HG03025 (cell line): Measurements from ENCODE around the gene SPG21.
A peak's percentile ranks its signal among the peaks of the same experiment; 100 is the strongest.
"Not testable (repeated sequence)": the region's sequence is repeated elsewhere in the genome, so short reads cannot be mapped to it uniquely, and the experiment has no call there.

Experiments used
- ATAC-seq: cut with Tn5 transposase; IDR thresholded peaks from one replicate; pipeline ENCODE4 v1.9.1; 2021; ENCODE audit warnings: mild to moderate bottlenecking, moderate library complexity; ENCODE audit not compliant: unreplicated experiment, low FRiP score

SPG21 gene, protein sequence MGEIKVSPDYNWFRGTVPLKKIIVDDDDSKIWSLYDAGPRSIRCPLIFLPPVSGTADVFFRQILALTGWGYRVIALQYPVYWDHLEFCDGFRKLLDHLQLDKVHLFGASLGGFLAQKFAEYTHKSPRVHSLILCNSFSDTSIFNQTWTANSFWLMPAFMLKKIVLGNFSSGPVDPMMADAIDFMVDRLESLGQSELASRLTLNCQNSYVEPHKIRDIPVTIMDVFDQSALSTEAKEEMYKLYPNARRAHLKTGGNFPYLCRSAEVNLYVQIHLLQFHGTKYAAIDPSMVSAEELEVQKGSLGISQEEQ

DNA sequence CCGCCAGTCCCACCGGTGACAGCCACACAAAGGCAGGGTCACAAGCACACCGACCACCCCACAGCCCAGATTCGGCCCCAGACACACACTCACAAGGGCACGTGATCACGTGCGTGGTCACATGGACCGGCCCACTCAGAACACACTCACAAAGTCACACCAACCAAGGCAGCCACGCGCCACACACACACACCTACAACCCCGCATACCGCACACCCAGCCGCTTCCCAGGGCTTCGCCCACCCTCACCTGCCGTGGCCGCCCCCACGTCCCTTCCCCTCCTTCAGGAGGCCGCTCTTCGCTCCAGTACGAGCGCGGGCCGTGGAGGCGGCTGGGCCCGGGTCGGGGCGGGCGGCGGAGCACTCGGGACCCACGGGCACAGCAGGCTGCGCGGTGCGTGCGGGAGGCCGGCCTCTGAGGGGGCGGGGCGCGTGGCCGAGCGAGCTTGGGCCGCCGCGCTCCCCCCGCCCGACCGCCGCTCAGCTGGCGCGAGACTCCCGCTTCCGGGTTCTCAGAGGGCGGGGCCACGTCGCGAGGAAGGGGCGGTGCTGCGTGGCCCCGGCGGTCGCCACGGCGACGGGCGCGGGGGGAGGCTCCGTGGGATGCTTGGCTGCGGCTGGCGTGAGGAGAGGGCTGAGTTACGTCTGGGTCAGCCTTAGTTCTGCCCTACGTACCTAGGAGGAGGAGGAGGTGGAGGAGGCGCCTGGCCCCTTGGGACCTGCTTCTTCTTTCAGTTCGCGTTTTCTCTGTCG, at the start of gene SPG21:
TSS of gene SPG21 (minus strand) at position 499 of the 752 bp plus-strand sequence. CDS start 6,345 bp downstream, outside the sequence.
- ATAC-seq, result peak; percentile 96

DNA sequence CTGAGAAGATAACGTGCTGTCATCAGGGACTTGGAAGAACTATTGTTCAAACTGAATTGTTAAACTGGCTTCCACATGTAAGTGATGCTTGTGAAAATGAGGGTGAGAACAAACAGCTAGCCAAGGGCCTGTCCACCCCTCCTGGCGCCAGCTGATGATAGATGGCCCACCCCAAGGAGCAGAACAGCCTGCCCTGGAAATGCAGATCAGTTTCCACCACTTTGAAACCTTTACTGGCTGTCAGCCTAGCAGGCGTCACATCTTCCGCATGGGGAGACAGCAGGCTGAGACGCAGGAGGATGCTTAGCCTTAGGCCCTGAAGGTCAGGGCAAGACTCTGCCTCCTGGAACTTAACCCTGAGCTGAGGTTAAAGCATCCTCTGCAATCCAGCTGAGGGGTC, 49.1 kb upstream of the SPG21 start:
- ATAC-seq, result no peak

DNA sequence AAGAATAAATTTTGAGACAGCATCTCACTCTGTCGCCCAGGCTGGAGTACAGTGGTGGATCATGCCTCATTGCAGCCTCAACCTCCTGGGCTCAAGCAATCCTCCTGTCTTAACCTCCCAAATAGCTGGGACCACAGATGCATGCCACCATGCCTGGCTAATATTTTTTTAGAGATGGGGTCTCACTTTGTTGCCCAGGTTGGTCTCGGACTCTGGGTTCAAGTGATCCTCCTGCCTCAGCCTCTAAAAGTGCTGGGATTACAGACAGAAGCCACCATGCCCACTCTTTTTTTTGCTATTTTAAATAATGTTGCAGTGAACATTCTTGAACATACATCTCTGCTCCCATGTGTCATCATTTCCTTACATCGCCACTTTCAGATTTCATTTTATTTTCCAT, 48.7 kb upstream of the SPG21 start:
- no peak for ATAC-seq

DNA sequence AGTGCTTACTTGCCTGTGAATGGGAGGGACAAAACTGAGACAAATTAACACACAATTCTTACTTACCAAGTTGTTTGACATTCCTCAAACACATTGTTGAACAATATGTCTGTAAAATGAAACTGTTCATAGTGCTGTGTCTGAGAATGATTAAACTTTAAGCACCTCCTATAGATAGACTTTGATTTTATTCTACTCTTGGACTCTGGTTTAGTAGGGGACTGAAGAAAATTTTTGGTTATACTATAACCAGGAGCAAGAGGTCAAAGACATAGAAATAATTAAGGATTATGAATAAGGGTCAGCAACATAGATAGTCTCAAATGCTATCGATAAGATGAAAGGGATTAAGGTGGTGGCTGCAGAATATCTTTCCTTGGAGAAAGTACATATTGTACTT, 47.6 kb upstream of the SPG21 start:
- no peak for ATAC-seq

DNA sequence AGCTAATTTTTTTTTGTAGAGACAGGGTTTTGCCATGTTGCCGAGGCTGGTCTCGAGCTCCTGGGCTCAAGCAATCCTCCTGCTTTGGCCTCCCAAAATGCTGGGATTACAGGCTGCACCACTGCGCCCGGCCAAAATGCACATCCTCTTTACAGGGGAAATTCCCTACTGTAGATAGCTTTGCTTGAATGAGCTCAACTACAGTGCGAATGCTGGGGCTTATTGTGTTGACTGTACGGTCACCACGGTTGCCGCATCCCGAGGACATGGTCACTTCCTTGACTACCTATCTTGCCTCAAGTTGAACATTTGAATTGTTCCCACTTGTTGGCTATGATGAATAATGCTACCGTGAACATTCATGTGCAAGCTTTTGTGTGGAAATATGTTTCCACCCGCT, 45.0 kb upstream of the SPG21 start:
- ATAC-seq, result no peak

DNA sequence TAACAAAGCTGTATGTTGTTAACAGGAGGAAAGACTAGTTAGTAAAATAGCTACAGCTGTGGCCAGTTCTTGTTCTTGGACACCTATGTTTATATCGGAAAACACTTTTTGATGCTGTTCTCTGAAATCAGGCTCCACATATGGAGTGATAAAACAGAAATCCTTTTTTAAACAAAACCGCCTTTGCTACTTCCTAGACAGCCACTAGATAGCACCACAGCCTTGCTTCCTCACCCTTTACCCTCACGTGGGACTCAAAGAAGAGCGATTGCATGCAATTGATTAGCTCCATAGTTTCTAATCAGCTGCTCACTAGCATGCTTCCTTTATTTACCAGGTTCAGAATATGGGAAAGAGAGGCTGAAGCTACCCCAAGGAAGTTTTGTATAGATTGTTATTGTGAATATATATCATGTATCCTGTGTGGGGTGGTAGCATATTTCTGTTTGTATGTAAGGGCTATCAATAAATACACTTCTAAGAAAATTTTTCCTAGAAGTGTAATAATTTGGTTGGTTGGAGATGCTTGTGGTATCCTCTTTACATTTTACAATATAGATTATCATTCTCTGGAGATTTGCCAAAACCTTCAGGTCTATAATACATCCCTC, 44.0 kb upstream of the SPG21 start:
- ATAC-seq, result no peak

DNA sequence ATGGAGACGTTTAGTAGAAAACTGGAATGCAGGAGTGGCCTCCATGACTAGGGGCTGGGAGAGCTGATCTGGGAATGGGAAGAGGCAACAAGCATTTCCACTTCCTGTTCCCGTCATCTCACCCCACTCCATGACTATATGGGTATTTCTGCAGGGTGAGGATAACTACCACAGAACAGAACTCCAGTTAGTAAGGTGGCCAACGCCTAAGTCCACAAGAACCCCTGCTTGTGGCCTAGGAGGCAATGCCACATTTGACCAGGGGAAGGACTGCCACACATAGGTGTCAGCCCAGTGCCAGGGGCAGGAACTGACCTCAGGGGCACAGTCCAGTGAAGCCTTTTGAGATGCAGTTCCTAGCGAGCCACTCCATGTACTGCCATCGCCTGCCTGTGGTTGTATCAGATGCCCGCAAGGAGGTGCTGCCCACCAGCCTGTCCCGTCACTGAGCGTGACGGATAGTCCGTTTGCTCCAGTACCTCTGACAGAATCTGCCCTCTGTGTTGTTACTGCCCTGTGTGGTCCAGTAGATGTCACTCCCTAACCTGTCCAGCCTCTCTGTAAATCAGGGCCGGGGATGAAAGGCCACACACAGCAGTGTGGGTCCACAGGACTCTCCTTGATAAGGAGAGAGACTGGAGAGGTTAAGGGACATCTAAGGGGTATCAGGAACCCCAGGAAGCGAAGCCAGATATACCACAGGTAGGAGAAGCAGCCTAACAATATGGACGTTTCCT, 43.3 kb upstream of the SPG21 start:
- no peak for ATAC-seq

DNA sequence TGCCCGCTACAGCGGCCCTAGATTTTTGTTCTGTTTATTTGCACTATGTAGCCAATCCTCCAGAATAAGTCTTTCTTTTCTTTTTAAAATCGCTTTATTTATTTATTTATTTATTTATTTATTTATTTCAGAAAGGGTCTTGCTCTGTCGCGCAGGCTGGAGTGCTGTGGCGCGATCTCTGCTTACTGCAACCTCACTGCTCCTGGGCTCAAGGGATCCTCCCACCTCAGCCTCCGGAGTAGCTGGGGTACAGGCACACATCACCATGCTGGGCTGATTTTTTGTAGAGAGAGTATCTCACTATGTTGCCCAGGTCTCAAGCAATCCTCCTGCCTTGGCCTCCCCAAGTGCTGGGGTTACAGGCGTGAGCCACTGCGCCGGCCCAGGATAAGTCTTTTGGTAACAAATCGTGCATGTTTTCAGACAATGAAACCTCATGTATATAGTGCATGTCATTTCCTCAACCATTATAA, 40.1 kb upstream of the SPG21 start:
- no peak for ATAC-seq

DNA sequence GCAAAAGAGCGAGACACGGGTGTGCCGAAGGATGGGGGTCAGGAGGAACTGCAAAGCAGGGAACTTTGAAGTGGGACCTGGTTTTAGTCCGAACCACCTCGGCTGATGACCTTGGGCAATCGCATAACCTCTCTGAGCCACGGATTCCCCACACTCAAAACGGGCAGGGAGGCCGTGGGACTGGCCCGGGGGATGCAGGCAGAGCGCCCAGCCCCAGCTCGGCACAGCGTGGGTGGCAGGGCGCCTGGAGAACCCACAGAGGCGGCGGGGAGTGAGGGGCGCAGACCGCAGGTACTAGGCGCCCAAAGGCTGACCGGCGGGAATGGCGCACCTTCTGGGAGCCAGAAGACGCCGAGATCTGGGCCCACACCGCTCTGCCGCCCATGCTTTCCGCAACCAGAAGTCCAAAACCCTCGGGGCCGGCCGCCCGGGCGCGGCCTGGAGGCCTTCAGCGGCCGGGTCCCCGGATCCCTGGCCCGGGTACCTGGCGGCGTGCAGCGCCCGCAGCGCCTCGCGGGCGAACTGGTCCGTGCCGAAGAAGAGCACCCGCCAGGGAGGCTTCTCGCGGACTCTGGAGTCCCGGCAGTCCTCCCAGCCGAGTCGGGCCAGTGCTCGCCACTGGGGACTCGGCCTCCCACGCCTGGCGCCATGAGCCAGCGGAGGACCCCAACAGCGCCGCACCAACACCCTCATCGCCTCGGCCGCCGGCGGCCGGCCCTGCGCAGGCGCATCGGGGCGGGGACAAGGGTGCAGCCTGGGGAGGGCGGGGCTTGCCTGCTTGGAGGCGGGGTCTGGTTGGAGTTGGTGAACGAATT, 39.4 kb upstream of the SPG21 start, which contains the start of gene MTFMT:
TSS of gene MTFMT (minus strand) at position 719 of the 815 bp plus-strand sequence. CDS start at position 693, 26 bp downstream.
- no peak for ATAC-seq

DNA sequence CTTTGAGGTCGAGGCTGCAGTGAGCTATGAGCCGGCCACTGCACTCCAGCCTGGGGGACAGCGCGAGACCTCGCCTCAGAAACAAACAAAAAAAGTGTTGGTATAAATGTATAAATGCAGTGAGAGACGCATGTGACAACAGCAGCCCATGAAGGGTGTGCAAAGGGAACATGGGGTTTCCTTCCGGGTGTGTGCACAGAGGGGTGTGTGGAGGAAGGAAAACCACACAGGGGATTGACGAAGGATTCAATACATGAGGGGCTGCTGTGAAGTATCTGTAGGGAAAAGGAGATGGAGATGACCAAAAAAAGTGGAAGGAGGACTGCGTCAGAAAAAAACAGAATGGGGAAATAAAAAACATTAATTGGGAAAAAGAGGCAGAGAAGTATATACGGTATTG, 38.6 kb upstream of the SPG21 start:
- no peak for ATAC-seq

DNA sequence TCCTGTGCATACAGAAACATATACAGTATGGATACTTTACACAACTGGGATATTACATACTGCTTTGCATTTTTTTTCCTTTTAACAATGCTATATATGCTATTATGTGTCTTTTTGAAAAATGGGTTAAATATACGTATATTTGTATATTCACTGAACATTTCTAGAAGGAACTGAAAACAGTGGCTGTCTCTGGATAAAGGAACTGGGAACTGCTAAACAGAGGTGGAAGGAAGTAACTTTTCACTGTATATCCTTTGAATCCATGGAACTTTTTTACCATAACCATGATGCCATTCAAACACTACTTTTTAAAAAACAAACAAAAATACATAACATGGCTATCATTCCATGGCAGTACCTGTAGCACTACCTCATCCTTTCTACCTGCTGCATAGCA, 37.9 kb upstream of the SPG21 start:
- ATAC-seq, result no peak

DNA sequence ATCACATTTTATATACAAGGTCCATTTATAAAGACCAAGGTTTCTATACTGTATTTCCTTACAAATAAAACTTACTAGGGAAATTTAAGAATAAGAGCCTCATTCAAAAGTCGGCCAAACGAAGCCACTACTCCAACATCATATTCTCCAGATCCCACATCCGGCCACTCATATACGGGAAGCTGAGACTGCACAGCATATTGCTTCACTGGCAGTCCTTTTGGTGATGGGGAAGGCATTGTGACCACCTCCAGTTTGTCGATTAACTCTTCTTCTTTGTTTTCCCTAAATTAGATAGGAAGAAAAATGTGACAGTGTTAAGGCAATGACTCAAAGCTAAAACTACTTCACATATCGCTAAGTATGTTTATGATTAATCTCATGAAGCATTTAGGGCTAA, 37.0 kb upstream of the SPG21 start:
- ATAC-seq, result no peak

DNA sequence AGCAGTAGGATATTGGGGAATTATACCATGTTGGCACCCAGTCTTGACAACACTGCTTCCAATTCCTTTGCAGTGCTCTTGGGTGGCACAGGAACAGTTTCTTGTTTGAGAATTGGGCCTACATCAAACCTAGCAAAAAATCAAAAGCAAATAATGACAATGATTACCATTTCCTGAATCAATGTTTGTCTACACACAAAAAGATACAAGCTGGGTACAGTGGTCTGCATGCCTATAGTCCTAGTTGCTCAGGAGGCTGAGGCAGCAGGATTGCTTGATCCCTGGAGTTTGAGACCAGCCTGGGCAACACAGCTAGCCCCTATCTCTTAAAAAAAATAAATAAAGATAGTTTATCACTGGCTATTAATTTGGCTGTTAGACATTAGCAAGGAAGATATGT, 31.8 kb upstream of the SPG21 start:
- no peak for ATAC-seq

DNA sequence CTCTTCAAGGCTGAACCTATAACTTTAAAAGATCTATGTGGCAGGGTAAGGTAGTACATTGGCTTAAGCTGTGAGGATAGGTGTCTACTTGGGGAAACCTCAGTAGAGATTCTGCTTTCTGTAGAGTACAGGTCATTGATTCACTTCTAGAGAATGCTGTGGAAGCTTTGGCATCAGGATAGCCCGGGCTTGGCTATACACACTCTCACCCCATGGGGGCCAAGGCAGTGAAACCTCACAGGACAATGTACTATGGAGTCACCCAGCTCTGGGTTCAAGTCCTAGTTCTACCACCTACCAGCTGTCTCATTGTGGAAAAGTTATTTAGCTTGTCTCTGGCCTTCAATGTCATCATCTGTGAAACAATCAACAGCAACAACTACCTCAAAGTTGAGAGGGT, 30.7 kb upstream of the SPG21 start:
- no peak for ATAC-seq

DNA sequence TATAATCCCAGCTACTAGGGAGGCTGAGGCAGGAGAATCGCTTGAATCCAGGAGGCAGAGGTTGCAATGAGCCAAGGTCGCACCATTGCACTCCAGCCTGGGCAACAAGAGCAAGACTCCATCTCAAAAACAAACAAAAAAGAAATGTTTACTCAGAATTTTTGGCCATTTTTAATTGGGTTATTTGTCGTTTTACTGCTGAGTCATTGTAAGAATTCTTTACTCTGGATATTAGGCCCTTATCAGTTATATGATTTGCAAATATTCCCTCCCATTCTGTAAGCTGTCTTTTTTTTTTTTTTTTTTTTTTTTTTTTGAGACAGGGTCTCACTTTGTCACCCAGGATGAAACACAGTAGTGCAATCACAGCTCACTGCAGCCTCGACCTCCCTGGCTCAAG, 21.5 kb upstream of the SPG21 start:
- not testable (repeated sequence) for ATAC-seq

DNA sequence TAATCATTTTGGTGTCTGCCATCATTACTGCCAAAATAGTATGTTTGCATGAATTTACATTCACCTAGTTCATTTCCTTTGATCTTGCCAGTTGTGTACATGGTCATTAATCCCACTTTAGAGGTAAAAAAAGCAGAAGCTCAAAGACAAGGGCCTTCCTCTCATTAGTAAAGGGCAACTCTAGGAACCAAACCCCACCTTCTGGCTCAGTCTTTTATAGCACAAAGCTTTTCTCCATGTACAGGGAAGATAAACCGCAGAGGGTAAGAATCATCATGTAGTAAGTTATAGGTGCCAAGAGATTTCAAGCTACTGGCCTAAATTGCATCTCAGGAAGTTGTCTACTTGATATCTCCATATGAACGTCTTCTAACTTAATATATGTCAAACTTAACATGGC, 19.3 kb upstream of the SPG21 start:
- no peak for ATAC-seq

DNA sequence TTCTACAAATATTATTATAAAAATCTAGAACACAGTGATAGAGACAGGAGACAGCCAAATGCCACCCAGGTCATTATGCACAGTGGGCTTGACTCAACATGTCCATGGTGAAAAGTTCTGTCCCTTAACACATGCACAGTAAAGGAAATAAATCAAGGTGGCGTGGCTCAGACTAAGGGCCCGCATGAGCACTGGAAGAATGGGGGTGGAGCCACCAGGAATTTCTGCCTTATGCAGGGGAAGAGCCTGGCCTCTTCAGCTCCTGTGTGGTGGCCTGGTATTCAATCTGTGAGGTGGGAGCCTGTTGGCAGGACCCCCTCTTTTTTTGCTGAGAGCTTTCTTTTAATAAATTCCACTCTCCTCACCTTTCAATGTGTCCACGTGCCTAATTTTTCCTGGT, 17.2 kb upstream of the SPG21 start:
- no peak for ATAC-seq

DNA sequence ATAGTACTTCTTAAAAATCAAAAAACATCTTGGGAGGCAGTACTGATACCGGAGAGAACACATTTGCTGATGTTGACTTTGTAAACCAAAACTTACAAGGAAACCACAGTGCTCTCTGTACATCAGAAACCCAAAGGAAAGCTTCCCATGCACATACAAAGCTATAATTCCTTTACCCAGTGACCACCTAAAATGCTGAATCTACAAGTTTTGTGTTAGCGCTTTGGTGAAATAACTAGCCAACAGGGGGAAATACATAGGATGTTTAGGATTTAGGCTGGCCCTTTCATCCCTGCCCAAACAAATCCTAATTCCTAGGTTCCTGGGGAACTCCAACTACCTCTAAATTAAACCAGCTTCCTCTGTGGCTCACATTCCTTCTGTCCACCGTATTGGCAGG, 15.3 kb upstream of the SPG21 start:
- ATAC-seq, result no peak

DNA sequence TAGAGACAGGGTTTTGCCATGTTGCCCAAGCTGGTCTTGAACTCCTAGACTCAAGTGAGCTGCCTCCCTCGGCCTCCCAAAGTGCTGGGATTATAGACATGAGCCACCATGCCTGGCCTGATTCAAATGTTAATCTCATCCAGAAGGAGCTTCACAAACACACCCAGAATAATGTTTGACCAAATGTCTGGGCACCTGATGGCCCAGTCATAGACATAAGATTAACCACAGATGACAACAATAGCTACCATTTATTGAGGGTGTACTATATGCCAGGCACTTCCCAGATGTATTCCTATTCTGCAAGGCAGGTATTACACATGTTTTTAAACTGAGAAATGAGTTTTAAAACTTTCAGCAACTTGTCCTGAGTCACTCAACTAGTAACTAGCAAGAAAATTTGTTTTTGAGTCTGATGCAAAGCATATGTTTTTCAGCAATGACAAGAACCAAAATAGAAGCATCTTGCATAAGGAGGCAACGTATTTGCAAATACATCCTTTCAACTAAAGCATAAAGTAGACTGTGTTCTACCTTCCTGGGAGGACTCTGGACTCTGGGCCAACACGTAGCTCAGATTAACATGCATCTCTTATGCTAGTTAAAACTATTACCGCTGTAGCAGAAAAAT, 8.1 kb upstream of the SPG21 start:
- ATAC-seq, result no peak

DNA sequence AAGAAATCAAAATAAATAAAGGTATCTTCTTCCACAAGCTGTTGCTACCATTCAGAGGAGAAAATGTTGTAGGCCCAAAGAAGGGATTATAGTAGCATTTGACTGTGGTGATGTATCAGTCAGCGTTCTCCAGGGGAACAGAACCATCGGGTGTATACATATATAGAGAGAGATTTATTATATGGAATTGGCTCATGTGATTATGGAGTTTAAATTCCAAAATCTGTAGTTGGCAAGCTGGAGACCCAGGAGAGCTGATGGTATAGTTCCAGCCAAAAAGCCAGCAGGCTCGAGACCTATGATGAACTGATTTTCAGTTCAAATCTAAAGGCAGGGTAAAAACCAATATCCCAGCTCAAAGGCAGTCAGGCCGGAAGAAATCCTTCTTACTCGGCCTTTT, 7.4 kb upstream of the SPG21 start:
- ATAC-seq, result no peak
